ENCODE data around the gene CHMP4B. TPM values are rescaled to one million over a fixed set of nuclear protein-coding genes. Genes with fewer than 3 reads are reported as not detected.

The CHMP4B gene
- total and polyA plus RNA-seq, 2 donors (not counting 1 experiment from before 2014, with no cell fraction given): 62.3 to 83.9 TPM

DNA sequence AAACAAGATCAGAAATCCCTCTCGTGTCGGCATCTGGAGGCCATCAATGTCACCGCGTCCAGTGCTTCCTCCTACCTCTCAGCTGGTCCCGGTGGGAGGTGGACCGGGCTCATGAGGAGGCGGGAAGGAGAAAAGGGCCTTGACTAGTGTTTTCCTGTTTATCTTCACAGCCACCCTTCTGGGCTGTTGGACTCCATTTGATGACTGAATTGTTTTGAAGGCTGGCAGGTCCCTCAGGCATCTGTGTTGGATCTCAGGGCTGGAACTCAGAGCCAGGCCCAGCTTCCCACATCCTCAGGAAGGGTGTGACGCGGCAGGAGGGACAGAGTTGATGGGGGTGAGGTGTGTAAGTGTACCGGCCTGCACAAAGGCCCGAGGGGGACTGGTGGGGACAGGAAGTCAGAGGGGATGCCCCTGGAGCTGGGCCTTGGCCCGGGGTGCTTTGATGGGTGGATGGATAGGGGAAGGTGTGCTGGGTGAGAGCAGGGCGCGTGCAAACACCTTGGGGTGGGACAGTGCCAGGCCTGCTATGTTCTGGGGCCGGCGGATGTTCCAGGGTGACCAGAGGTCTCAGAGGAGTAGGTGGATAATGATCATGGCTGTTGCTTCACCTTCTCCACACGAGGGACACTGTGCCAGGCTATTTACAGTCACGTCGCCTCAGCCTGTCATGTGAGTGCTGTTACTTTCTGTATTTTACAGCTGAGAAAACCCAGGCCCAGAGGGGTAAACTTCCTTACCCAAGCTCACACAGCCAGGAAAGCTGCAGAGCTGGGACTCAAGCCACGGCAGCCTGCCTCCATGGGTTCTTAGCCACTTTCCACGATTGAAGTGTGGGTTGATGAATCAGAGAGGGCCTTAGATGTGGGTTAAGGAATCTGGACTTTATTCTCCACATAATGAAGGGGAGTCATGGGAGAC is 17.9 kb upstream of the CHMP4B start:
- POLR2A ChIA-PET: no interaction called here

GRCh38 chr20:33796263-33796906 is 14.8 kb upstream of the CHMP4B start:
- CTCF ChIA-PET: no interaction called here
- no peak overlapping the region for H2AFZ ChIP-seq (ENCODE audit: insufficient read depth, low read depth, low read length, poor library complexity, severe bottlenecking)

More for the DNA sequence above, 17.9 kb upstream of the CHMP4B start:
- Mint-ChIP-seq H3K4me1 (peaks cover 9% of the 10 kb centered on the region), H3K27me3 (no peaks in the 10 kb centered on the region), H3K4me3 (no peak overlapping the region), H3K9me3 (ENCODE audit: insufficient read depth) (no peaks in the 10 kb centered on the region), H3K27ac (peak overlapping the region; percentile 20)
- no peak overlapping the region for H2AFZ ChIP-seq (ENCODE audit: insufficient read depth, low read depth, low read length, poor library complexity, severe bottlenecking)
- H3K9ac ChIP-seq (ENCODE audit: low read length): no peak overlapping the region
- no peak for ATAC-seq (ENCODE audit: low read depth)
- H3K27ac ChIP-seq (ENCODE audit: low read length in 2 of 2): no peak overlapping the region
- H3K4me2 ChIP-seq (replicated peaks; ENCODE audit: low read depth, low read length, poor library complexity, severe bottlenecking): no peak overlapping the region
- no peaks in the 10 kb centered on the region for H3K27me3 ChIP-seq (replicated peaks in 1 of 4; ENCODE audit: control extremely low read depth in 1 of 4, control insufficient read depth in 3 of 4, insufficient read depth in 4 of 4, low read length in 3 of 4)
- CTCF ChIA-PET: interaction anchor here (0.6 to 4.3 kb wide), 15 partner anchors 8 to 282 kb away, joined by 3 to 25 read pairs (median 6); partner anchors contain the start of gene CHMP4B
- 51% methylated on average over 7 of the region's 21 CpGs for WGBS (ENCODE audit: insufficient coverage)
- intact Hi-C loops (cut with micrococcal nuclease): loop anchor here (2.0 kb wide), 1 partner anchor 14 kb away; no protein-coding TSS in a partner anchor
- no peaks in the 10 kb centered on the region for H4K20me1 ChIP-seq (ENCODE audit: control insufficient read depth, insufficient read depth, low read length, poor library complexity, severe bottlenecking)
- H3K79me2 ChIP-seq (ENCODE audit: control insufficient read depth, insufficient read depth, low read length): no peaks in the 10 kb centered on the region
- H3K4me1 ChIP-seq (ENCODE audit: control insufficient read depth in 2 of 2, insufficient read depth in 2 of 2, low read length in 2 of 2): peaks cover 0 to 3% of the 10 kb centered on the region in 2 donors
- no peak for TF ChIP-seq EZH2 (IDR thresholded peaks at IDR 0.05; ENCODE audit: borderline replicate concordance, insufficient read depth, low read depth, low read length, poor library complexity, severe bottlenecking)
- no peaks in the 10 kb centered on the region for H3K9me3 ChIP-seq (ENCODE audit: control extremely low read depth in 1 of 3, control insufficient read depth in 2 of 3, insufficient read depth in 1 of 3, low read length in 2 of 3)
- no peak for DNase-seq
- peaks cover 0 to 3% of the 10 kb centered on the region in 2 experiments for H3K36me3 ChIP-seq (replicated peaks in 1 of 2; ENCODE audit: control extremely low read depth in 1 of 2, control insufficient read depth in 1 of 2, extremely low read depth in 1 of 2, insufficient read depth in 2 of 2, low read length in 1 of 2)
- H3K4me3 ChIP-seq (ENCODE audit: control extremely low read depth in 1 of 5, extremely low read depth in 1 of 5, insufficient read depth in 1 of 5, low read depth in 2 of 5, low read length in 4 of 5): no peak overlapping the region

More at GRCh38 chr20:33796263-33796906, 14.8 kb upstream of the CHMP4B start:
- Mint-ChIP-seq H3K9me3 (ENCODE audit: insufficient read depth) (no peaks in the 10 kb centered on the region), H3K27ac (no peak overlapping the region), H3K27me3 (no peaks in the 10 kb centered on the region), H3K4me1 (peaks cover 7% of the 10 kb centered on the region), H3K4me3 (no peak overlapping the region)
- H3K36me3 ChIP-seq (replicated peaks in 1 of 2; ENCODE audit: control extremely low read depth in 1 of 2, control insufficient read depth in 1 of 2, extremely low read depth in 1 of 2, insufficient read depth in 2 of 2, low read length in 1 of 2): no peaks in the 10 kb centered on the region
- H3K4me3 ChIP-seq (ENCODE audit: control extremely low read depth in 1 of 5, extremely low read depth in 1 of 5, insufficient read depth in 1 of 5, low read depth in 2 of 5, low read length in 4 of 5): no peak overlapping the region
- H3K4me1 ChIP-seq (ENCODE audit: control insufficient read depth in 2 of 2, insufficient read depth in 2 of 2, low read length in 2 of 2): peaks cover 0 to 3% of the 10 kb centered on the region in 2 donors
- WGBS (ENCODE audit: insufficient coverage): 100% methylated on average over 1 of the region's 9 CpGs
- H3K9me3 ChIP-seq (ENCODE audit: control extremely low read depth in 1 of 3, control insufficient read depth in 2 of 3, insufficient read depth in 1 of 3, low read length in 2 of 3): no peaks in the 10 kb centered on the region
- TF ChIP-seq, protein P1, sequence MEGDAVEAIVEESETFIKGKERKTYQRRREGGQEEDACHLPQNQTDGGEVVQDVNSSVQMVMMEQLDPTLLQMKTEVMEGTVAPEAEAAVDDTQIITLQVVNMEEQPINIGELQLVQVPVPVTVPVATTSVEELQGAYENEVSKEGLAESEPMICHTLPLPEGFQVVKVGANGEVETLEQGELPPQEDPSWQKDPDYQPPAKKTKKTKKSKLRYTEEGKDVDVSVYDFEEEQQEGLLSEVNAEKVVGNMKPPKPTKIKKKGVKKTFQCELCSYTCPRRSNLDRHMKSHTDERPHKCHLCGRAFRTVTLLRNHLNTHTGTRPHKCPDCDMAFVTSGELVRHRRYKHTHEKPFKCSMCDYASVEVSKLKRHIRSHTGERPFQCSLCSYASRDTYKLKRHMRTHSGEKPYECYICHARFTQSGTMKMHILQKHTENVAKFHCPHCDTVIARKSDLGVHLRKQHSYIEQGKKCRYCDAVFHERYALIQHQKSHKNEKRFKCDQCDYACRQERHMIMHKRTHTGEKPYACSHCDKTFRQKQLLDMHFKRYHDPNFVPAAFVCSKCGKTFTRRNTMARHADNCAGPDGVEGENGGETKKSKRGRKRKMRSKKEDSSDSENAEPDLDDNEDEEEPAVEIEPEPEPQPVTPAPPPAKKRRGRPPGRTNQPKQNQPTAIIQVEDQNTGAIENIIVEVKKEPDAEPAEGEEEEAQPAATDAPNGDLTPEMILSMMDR (IDR thresholded peaks at IDR 0.05): no peak
- TF ChIP-seq EZH2 (IDR thresholded peaks at IDR 0.05; ENCODE audit: borderline replicate concordance, insufficient read depth, low read depth, low read length, poor library complexity, severe bottlenecking): no peak
- no peaks in the 10 kb centered on the region for H3K79me2 ChIP-seq (ENCODE audit: control insufficient read depth, insufficient read depth, low read length)
- no peak overlapping the region for H3K4me2 ChIP-seq (replicated peaks; ENCODE audit: low read depth, low read length, poor library complexity, severe bottlenecking)
- intact Hi-C loops (cut with micrococcal nuclease): no loop called here
- H3K27me3 ChIP-seq (replicated peaks in 1 of 4; ENCODE audit: control extremely low read depth in 1 of 4, control insufficient read depth in 3 of 4, insufficient read depth in 4 of 4, low read length in 3 of 4): no peaks in the 10 kb centered on the region
- no peak for DNase-seq
- H4K20me1 ChIP-seq (ENCODE audit: control insufficient read depth, insufficient read depth, low read length, poor library complexity, severe bottlenecking): no peaks in the 10 kb centered on the region
- ATAC-seq (ENCODE audit: low read depth): no peak
- POLR2A ChIA-PET: no interaction called here
- no peak overlapping the region for H3K27ac ChIP-seq (ENCODE audit: low read length in 2 of 2)
- H3K9ac ChIP-seq (ENCODE audit: low read length): no peak overlapping the region

Measured in B cell (primary cell).